Fibroblast of skin of left biceps (primary cell): Measurements from ENCODE around the gene HIBADH.
"Not testable (repeated sequence)": the region's sequence is repeated elsewhere in the genome, so short reads cannot be mapped to it uniquely, and the experiment has no call there.

Experiments used
- DNase-seq, 2 experiments: peaks; one replicate each; pipeline ENCODE4 v3.0.0-alpha.2; 2013; ENCODE audit warnings: low read depth in 2 of 2

HIBADH gene

GRCh38 chr7:27547401-27547800 lies 115.3 kb downstream of the HIBADH start:
- DNase-seq, result peak; percentile 10 to 17

DNA sequence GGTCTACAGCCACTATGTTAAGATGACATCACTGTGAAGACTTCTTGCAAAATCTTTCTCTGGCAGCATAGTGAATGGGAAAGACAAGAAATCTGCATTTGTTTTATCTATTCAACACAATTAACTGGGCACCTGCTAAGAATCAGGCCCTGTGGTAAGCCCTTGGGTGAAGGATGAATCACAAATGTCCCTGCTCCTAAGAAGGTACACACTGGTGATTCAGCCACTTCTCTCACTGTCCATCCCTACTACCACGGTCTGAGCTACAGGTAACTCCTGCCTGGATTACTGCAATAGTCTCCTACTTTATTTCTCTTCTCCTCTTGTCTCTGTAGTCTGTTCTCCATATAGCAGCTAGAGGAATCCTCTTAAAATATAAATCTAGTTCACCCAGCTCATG lies 116.1 kb downstream of the HIBADH start:
- DNase-seq, result no peak

DNA sequence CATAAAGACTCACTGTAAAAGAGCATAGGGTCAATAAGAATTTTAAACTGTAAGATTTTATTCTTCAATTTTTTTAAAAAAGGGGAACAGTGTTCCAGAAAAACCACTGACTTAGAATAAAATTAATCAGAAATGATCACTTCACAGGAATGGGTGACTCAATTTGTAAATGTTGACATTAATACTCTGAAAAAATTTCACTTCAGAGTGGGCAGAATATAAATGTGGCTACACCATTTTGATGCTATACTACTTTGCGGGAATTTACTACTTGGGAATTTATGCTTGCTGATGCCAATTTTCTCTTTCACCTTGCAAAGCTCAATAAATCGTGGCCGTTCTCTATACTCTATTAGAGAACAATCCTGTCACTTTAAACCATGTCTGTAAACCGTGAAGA lies 126.9 kb downstream of the HIBADH start:
- DNase-seq, result no peak

DNA sequence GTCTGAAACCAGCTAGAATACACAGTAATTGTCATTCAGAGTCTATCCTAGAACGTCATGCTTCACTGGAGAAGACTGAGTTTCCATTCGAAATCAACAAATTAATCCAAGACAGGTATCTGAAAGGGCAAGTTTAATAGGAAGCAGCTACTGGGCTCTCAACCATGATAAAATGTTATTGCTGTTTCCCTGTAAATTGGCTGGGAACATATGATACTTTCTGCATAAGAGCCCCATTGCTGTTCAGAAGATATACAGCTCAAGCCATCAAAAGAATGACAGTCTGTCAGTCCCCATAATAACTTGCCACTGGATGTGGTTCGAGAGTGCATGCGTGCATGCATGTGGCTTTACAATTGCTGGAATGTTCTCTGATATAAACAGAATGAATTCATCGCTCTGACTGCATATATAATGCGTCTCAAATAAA lies 129.0 kb downstream of the HIBADH start:
- no peak for DNase-seq

DNA sequence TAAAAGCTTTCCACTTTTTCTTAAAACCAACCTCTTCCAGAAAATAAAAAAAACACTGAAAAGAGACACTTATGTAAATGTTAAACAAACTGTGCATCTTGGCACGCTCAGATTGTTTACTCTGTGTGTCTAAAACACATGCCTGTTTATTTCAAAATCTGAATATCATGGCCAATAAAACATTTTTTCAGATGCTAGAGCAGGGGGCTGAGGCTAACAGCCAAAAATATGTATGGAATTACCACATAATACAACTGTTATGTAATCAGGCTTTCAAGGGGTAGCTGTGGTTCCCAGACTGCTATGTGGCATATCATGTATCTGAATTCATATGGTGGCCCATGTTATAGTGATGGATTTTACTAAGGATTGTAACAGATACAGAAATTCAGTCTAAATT lies 130.4 kb downstream of the HIBADH start:
- DNase-seq, result peak; percentile 42 to 47

- DNase-seq, result no peak
Measured at GRCh38 chr7:27527348-27527714, 135.4 kb downstream of the HIBADH start.

GRCh38 chr7:27526611-27527347 lies 135.9 kb downstream of the HIBADH start:
- no peak for DNase-seq

GRCh38 chr7:27526131-27526530 lies 136.6 kb downstream of the HIBADH start:
- DNase-seq, result no peak

GRCh38 chr7:27523321-27523720 lies 139.4 kb downstream of the HIBADH start:
- DNase-seq, result no peak

DNA sequence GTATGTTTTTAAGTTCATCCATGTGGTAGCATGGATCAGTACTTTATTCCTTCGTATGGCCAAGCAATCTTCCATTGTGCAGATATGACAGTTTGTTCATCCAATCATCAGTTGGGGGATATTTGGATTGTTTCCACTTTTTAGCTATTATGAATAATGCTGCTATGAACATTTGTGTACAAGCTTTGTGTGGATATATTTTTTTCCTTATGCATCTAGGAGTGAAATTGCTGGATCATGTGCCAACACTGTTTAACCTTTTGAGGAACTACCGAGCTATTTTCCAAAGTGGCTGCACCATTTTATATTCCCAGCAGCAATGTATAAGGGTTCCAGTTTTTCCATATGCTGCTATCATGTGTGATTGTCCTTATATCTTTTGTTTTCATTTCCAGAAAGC lies 140.1 kb downstream of the HIBADH start:
- no peak for DNase-seq

DNA sequence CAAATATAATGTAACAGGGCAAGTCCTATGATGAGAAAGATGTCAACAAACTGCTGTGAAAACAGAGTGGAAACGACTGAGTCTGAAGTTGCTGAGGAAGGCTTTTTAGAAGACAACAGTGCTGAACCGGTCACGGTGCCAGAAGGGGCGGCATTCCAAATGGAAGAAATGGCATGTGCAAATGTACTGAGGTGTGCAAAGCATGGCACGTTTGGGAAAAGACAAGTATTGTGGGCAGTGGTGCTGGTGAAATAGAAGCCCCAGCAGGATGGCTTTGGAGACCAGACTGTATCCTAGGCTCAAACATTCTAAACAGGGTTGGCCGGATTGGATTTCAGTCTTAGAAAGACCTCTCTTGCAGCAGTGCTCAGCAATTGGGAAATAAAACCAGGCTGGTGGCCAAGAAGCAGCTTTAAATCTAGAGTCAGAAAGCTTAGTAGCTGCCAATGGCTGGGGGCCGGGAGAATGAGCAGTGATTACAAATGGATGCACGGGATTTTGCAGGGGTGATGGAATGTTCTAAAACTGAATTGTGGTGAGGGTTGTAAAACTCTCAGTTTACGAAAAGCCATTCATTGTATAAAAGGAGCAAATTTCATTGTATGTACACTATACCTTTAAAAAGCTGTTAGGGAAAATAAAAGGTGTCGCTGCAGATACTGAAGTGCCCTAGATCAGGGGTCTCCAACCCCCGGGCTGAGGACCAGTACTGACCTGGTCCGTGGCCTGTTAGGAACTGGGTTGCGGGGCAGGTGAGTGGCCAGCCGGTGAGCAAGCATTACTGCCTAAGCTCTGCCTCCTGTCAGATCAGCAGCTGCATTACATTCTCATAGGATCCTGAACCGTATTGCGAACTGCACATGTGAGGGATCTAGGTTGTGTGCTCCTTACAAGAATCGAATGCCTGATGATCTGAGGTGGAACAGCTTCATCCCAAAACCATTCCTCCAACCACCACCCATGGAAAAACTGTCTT lies 141.6 kb downstream of the HIBADH start:
- DNase-seq, result peak; percentile 73 to 74

DNA sequence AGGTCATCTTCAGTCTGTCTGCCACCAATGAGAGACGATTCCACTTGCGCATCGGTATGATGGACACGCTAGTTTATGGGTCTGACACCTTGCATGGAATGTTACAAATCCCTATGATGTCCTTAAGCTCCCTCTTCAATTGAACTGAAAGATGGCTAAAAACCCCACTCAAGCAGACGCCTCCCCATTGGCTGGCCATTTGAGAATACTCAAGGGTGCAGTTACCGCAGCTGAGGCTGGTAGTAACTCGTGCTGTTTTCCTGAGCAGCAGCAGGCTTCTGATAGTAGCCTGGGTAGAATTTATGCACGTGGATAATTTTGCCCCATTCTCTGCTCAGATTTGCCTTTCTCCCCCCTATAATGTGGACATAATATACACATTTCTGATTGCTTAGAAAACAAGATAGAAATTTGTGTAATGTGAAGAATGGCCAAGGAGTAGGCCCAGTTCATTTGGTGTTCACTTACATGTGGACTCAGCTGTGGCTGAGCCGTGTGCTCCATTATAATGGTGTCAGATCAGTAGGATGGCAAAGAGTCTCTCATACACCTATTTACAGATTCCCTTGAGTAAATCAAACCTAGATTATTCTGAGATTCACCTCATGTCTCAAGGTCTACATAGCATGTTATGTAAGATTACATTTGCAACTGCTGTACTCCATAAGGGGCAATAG lies 142.8 kb downstream of the HIBADH start:
- DNase-seq, result no peak

DNA sequence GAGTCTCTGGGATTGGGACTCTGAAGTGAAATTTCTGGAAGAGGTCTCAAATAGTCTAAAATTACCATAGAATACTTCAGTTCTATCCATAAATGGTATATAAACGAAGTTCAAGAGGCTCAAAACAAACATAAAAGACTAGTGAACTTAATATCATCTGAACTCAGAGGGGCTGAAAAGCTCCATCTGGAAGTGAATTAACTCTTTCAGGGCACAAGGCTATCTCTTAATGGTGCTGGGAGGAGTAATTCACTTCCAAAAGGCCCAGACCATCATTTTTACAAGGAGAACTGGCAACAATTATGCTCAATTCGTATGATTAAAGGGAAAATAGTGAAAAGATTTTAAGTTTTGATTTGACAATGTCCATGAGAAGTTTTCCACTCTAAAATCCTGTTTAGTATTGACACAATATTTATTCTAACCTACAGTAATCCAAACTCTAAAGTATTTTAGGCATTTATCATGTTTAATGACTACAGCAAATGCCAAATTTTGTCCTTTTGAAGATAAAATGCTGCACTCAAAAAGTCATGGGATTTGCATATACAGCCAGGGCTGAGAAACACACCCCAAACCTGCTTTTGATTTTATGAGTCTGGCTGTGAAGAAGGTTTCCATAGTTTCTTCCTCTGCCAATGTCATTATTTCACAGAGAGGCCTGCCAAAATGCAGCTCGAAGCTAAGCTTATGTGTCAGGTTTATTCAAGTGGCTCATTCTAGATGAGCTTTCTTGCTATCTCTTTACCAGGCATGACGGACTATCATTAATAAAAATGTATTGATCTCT lies 143.9 kb downstream of the HIBADH start:
- DNase-seq, result no peak

GRCh38 chr7:27516421-27516820 lies 146.3 kb downstream of the HIBADH start:
- no peak for DNase-seq

GRCh38 chr7:27515933-27516332 lies 146.8 kb downstream of the HIBADH start:
- no peak for DNase-seq

GRCh38 chr7:27514861-27515260 lies 147.8 kb downstream of the HIBADH start:
- DNase-seq, result no peak

DNA sequence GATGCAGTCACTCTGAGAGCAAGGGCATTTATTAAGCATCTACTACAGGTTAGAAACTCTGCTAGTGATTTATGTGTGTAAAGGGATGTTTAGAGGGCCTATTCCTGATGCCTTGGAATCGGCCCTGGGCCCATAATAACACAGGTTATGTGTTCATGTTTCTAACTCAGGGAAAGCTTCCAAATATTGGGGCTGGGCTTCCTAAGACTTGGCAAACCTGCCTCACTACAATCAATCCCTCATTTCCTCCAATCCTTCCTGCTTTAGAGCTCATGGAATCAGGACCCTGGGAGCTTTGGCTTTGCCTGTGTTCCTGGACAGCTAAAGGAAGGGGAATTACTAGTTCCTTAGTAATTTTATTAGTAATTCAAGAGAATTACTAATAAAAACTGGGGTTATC lies 148.8 kb downstream of the HIBADH start:
- DNase-seq, result no peak

DNA sequence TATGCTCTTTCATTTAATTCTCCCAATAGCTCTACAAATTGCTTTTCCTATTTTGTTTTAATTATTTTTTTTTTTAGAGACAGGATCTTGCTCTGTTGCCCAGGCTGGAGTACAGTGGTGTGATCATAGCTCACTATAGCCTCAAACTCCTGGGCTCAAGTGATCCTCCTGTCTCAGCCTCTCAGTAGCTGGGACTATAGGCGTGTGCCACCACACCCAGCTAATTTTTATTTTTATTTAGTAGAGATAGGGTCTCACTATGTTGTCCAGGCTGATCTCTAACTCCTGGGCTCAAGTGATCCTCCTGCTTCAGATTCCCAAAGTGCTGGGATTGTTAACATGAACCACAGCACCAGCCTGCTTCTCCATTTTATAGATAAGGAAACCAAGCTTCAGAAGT lies 151.3 kb downstream of the HIBADH start:
- DNase-seq, result not testable (repeated sequence)

GRCh38 chr7:27510541-27510940 lies 152.1 kb downstream of the HIBADH start:
- DNase-seq, result no peak

DNA sequence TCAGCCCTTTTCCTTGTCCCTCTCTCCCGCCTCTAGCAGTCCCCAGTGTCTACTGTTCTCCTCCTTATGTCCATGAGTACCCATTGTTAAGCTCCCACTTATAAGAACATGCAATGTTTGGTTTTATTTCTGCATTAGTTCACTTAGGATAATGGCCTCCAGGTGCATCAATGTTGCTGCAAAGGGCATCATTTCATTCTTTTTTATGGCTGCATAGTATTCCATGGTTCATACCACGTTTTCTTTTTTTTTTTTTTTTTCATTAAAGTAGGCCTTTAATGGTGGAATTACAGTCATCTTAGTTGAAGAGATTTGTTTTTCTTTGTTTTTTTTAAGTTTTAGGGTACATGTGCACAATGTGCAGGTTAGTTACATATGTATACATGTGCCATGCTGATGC lies 160.8 kb downstream of the HIBADH start:
- not testable (repeated sequence) for DNase-seq

DNA sequence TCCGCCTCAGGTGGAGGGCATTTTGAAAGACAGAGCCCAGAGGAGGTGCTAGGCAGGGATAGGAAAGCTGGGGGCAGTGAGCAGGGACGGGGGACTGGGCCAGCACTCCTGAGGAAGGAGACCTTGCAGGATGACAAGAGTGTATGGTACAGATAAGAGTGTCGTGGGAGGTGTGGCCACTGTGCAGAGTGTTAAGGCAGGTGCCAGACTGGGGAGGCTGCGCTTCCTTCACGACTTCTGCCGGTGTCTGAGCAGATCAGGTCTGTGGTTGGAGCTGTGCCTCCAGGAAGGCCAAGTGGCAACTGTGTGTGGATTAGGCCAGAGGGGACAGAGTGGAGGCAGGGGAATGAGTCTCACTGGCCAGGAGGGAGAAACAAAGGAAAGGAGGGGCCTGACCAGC lies 161.7 kb downstream of the HIBADH start:
- DNase-seq, result no peak

DNA sequence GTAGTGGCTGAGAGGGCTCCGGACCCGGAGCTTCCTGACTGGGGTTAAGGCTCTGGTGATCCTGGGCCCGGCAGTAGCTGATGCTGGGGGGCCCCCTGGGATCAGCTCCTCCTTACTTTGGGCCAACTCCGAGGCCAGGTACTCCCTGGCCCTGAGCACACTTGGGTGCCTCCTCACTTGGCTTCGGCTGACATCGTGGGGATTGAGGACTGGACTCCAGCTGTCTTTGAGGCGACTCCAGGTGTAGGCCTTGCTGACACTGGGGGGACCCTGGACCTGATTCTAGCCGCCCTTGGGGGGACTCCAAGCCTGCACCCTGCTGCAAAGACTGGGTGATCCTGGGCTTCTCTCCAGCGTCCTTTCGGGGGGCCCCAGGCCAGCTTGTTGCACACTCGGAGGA lies 170.5 kb downstream of the HIBADH start:
- no peak for DNase-seq
